ENCODE results near the gene ASB2. TPM values are rescaled to one million over a fixed set of nuclear protein-coding genes. Genes with fewer than 3 reads are reported as not detected.

Gene ASB2
- 297 TPM for total RNA-seq
- long read RNA-seq, transcript ASB2-203 (10 exons, 2,842 nt): major isoform, 898 of 1,148 reads
- long read RNA-seq, transcript ASB2-202 (3 exons, 2,168 nt): minor isoform, 29 of 1,148 reads
- long read RNA-seq, transcript ASB2-201 (8 exons, 2,743 nt): minor isoform, 22 of 1,148 reads
- long read RNA-seq, partial matches to known transcripts: 91 of 1,148 reads
- long read RNA-seq, other reads (novel, unspliced or antisense): 108 of 1,148 reads

- ATAC-seq (ENCODE audit: poor library complexity) (peak; percentile 52), DNase-seq (no peak)
- intact Hi-C loops (cut with DNase I): no loop called here
Observed at GRCh38 chr14:93976477-93977057, at the start of gene ASB2. ASB2 (minus strand) TSS chr14:93976570; CDS start chr14:93964539, 12,031 bp downstream.

GRCh38 chr14:94025720-94026119 is 49.4 kb upstream of the ASB2 start:
- ATAC-seq (ENCODE audit: poor library complexity) (no peak), DNase-seq (no peak)
- intact Hi-C loops (cut with DNase I): no loop called here

- DNase-seq: no peak
- intact Hi-C loops (cut with DNase I): no loop called here
- no peak for ATAC-seq (ENCODE audit: poor library complexity)
Observed at GRCh38 chr14:94024549-94024948, 48.2 kb upstream of the ASB2 start.

GRCh38 chr14:94022532-94023411 is 46.4 kb upstream of the ASB2 start:
- DNase-seq: no peak
- no peak for ATAC-seq (ENCODE audit: poor library complexity)
- intact Hi-C loops (cut with DNase I): no loop called here

- ATAC-seq (ENCODE audit: poor library complexity): no peak
- no peak for DNase-seq
- intact Hi-C loops (cut with DNase I): no loop called here
Observed at GRCh38 chr14:94021416-94022157, 45.2 kb upstream of the ASB2 start.

GRCh38 chr14:94021001-94021400 is 44.6 kb upstream of the ASB2 start:
- DNase-seq (no peak), ATAC-seq (ENCODE audit: poor library complexity) (no peak)
- intact Hi-C loops (cut with DNase I): no loop called here

- ATAC-seq (ENCODE audit: poor library complexity) (no peak), DNase-seq (no peak)
- intact Hi-C loops (cut with DNase I): no loop called here
Observed at GRCh38 chr14:94020267-94020666, 43.9 kb upstream of the ASB2 start.

- intact Hi-C loops (cut with DNase I): no loop called here
- DNase-seq (no peak), ATAC-seq (ENCODE audit: poor library complexity) (no peak)
Observed at GRCh38 chr14:94019329-94019728, 43.0 kb upstream of the ASB2 start.

- intact Hi-C loops (cut with DNase I): no loop called here
- ATAC-seq (ENCODE audit: poor library complexity): no peak
- no peak for DNase-seq
Observed at GRCh38 chr14:94018308-94018707, 41.9 kb upstream of the ASB2 start.

GRCh38 chr14:94016446-94016976 is 40.1 kb upstream of the ASB2 start:
- no peak for DNase-seq
- intact Hi-C loops (cut with DNase I): no loop called here
- ATAC-seq (ENCODE audit: poor library complexity): no peak

- ATAC-seq (ENCODE audit: poor library complexity) (no peak), DNase-seq (no peak)
- intact Hi-C loops (cut with DNase I): no loop called here
Observed at GRCh38 chr14:94015223-94015622, 38.9 kb upstream of the ASB2 start.

GRCh38 chr14:94014382-94014781 is 38.0 kb upstream of the ASB2 start:
- ATAC-seq (ENCODE audit: poor library complexity) (no peak), DNase-seq (no peak)
- intact Hi-C loops (cut with DNase I): no loop called here

- ATAC-seq (ENCODE audit: poor library complexity) (no peak), DNase-seq (no peak)
- intact Hi-C loops (cut with DNase I): no loop called here
Observed at GRCh38 chr14:94011795-94012194, 35.4 kb upstream of the ASB2 start.

GRCh38 chr14:94010625-94011024 is 34.3 kb upstream of the ASB2 start:
- intact Hi-C loops (cut with DNase I): no loop called here
- DNase-seq (no peak), ATAC-seq (ENCODE audit: poor library complexity) (no peak)

- DNase-seq: no peak
- intact Hi-C loops (cut with DNase I): no loop called here
- peak; percentile 28 for ATAC-seq (ENCODE audit: poor library complexity)
Observed at GRCh38 chr14:94009767-94010166, 33.4 kb upstream of the ASB2 start.

- no peak for ATAC-seq (ENCODE audit: poor library complexity)
- intact Hi-C loops (cut with DNase I): no loop called here
Observed at GRCh38 chr14:94008234-94008633, 31.9 kb upstream of the ASB2 start.

GRCh38 chr14:94005324-94006073 is 29.1 kb upstream of the ASB2 start:
- ATAC-seq (ENCODE audit: poor library complexity) (no peak), DNase-seq (no peak)
- intact Hi-C loops (cut with DNase I): no loop called here

More at GRCh38 chr14:94008234-94008633, 31.9 kb upstream of the ASB2 start:
- DNase-seq: no peak

- DNase-seq (no peak), ATAC-seq (ENCODE audit: poor library complexity) (no peak)
- intact Hi-C loops (cut with DNase I): no loop called here
Observed at GRCh38 chr14:94004015-94004414, 27.6 kb upstream of the ASB2 start.
